HepG2 (cell line): ENCODE results near the gene UBAC2. TPM values are rescaled to one million over a fixed set of nuclear protein-coding genes. Genes with fewer than 3 reads are reported as not detected.

Experiments
- HDAC1 ChIP-seq: sonication (generic); formaldehyde crosslinking; IDR thresholded peaks from 2 replicates; pipeline ENCODE4 v1.5.1; 2020; ENCODE audit warnings: mild to moderate bottlenecking, missing genetic modification reagents
- HDAC2 ChIP-seq: sonication (generic); formaldehyde crosslinking; IDR thresholded peaks from 2 replicates; pipeline ENCODE4 v1.4.0; 2020; ENCODE audit warnings: missing genetic modification reagents
- PLRG1 ChIP-seq: fragments of 450-650 bp; conservative IDR thresholded peaks from 2 replicates; pipeline ENCODE4 v1.6.1; 2016
- polyA plus RNA-seq, 8 experiments: library from polyadenylated mRNA; depleted of rRNA in 3 of 8; stranded (reverse) in 7 of 8; unstranded in 1 of 8; fragments of >200 nt; fragmentation: Illumina TruSeq in 4 of 8; extraction: Trizol in 4 of 8; gene quantifications; 2 replicates each; pipeline versions ENCODE4 v1.2.1 to v1.2.3, GENCODE V29; 2011 to 2016; ENCODE audit warnings: low read depth in 4 of 8, missing spikeins in 1 of 8, mixed read lengths in 1 of 8; ENCODE audit not compliant: insufficient read depth in 1 of 8
- total RNA-seq, 5 experiments: library from RNA; depleted of rRNA; stranded (reverse); fragments of >200 nt; fragmentation: Illumina TruSeq; extraction: Trizol; gene quantifications; 2 replicates each; pipeline ENCODE4 v1.2.3, GENCODE V29; 2016; ENCODE audit warnings: low read depth in 1 of 5
- TF ChIP-seq, protein P1 (sequence below), 2 experiments: sonication (generic) in 1 of 2; formaldehyde crosslinking in 1 of 2; IDR thresholded peaks; 2 replicates each; pipeline versions ENCODE4 v1.4.0 to v1.6.1; 2018 to 2020; ENCODE audit warnings: missing genetic modification reagents in 2 of 2, borderline replicate concordance in 1 of 2, low read depth in 1 of 2, mild to moderate bottlenecking in 1 of 2, missing biosample characterization in 1 of 2
- TF ChIP-seq, protein P2 (sequence below): sonication (generic); formaldehyde crosslinking; IDR thresholded peaks from 2 replicates; pipeline ENCODE4 v1.5.1; 2020; ENCODE audit warnings: missing genetic modification reagents, mild to moderate bottlenecking, borderline replicate concordance
- TF ChIP-seq, protein P3 (sequence below): sonication (generic); formaldehyde crosslinking; IDR thresholded peaks from 2 replicates; pipeline ENCODE4 v1.5.0; 2020; ENCODE audit warnings: mild to moderate bottlenecking, missing genetic modification reagents
- TF ChIP-seq, protein P4 (sequence below): sonication (generic); formaldehyde crosslinking; IDR thresholded peaks from 2 replicates; pipeline ENCODE4 v1.4.0; 2020; ENCODE audit warnings: mild to moderate bottlenecking, missing genetic modification reagents

Gene UBAC2
- total and polyA plus RNA-seq, 2 of the 13 experiments (the other 11 are each of a cell fraction or from before 2014, with no cell fraction given): 61.3 to 80.8 TPM

DNA sequence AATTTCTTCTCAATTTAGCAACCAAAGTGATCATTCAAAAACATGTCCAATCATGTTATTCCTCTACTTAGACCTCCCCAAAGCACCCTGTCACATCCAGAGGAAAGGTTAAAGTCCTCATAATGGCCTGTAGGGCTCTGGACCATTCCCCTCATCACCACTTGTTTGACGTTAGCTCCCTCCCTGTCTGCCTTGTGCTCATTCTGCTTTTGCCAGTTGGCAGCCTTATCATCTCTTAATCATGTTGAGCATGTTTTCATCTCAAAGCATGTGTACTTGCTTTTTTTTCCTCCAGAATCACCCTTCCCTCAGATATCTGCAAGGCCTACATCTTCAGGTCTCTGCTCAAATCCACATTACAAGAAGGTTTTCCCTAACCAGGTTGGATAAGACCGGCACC lies 25.9 kb downstream of the UBAC2 start (continued):
- TF ChIP-seq, protein P1, sequence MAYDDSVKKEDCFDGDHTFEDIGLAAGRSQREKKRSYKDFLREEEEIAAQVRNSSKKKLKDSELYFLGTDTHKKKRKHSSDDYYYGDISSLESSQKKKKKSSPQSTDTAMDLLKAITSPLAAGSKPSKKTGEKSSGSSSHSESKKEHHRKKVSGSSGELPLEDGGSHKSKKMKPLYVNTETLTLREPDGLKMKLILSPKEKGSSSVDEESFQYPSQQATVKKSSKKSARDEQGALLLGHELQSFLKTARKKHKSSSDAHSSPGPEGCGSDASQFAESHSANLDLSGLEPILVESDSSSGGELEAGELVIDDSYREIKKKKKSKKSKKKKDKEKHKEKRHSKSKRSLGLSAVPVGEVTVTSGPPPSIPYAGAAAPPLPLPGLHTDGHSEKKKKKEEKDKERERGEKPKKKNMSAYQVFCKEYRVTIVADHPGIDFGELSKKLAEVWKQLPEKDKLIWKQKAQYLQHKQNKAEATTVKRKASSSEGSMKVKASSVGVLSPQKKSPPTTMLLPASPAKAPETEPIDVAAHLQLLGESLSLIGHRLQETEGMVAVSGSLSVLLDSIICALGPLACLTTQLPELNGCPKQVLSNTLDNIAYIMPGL (CRISPR knock-in tag; IDR thresholded peaks at IDR 0.05; ENCODE audit: borderline replicate concordance in 1 of 2, low read depth in 1 of 2): no peak
- no peak for TF ChIP-seq HDAC2 (CRISPR knock-in tag)
- TF ChIP-seq, protein P2, sequence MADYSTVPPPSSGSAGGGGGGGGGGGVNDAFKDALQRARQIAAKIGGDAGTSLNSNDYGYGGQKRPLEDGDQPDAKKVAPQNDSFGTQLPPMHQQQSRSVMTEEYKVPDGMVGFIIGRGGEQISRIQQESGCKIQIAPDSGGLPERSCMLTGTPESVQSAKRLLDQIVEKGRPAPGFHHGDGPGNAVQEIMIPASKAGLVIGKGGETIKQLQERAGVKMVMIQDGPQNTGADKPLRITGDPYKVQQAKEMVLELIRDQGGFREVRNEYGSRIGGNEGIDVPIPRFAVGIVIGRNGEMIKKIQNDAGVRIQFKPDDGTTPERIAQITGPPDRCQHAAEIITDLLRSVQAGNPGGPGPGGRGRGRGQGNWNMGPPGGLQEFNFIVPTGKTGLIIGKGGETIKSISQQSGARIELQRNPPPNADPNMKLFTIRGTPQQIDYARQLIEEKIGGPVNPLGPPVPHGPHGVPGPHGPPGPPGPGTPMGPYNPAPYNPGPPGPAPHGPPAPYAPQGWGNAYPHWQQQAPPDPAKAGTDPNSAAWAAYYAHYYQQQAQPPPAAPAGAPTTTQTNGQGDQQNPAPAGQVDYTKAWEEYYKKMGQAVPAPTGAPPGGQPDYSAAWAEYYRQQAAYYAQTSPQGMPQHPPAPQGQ: no peak
- TF ChIP-seq PLRG1: no peak
- no peak for TF ChIP-seq HDAC1 (CRISPR knock-in tag)
- TF ChIP-seq, protein P3, sequence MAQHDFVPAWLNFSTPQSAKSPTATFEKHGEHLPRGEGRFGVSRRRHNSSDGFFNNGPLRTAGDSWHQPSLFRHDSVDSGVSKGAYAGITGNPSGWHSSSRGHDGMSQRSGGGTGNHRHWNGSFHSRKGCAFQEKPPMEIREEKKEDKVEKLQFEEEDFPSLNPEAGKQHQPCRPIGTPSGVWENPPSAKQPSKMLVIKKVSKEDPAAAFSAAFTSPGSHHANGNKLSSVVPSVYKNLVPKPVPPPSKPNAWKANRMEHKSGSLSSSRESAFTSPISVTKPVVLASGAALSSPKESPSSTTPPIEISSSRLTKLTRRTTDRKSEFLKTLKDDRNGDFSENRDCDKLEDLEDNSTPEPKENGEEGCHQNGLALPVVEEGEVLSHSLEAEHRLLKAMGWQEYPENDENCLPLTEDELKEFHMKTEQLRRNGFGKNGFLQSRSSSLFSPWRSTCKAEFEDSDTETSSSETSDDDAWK (CRISPR knock-in tag): no peak
- TF ChIP-seq, protein P4, sequence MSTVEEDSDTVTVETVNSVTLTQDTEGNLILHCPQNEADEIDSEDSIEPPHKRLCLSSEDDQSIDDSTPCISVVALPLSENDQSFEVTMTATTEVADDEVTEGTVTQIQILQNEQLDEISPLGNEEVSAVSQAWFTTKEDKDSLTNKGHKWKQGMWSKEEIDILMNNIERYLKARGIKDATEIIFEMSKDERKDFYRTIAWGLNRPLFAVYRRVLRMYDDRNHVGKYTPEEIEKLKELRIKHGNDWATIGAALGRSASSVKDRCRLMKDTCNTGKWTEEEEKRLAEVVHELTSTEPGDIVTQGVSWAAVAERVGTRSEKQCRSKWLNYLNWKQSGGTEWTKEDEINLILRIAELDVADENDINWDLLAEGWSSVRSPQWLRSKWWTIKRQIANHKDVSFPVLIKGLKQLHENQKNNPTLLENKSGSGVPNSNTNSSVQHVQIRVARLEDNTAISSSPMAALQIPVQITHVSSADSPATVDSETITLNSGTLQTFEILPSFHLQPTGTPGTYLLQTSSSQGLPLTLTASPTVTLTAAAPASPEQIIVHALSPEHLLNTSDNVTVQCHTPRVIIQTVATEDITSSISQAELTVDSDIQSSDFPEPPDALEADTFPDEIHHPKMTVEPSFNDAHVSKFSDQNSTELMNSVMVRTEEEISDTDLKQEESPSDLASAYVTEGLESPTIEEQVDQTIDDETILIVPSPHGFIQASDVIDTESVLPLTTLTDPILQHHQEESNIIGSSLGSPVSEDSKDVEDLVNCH (CRISPR knock-in tag): no peak
